ENCODE measurements around the gene FAM13A.
"Not testable (repeated sequence)": the region's sequence is repeated elsewhere in the genome, so short reads cannot be mapped to it uniquely, and the experiment has no call there.

FAM13A gene

DNA sequence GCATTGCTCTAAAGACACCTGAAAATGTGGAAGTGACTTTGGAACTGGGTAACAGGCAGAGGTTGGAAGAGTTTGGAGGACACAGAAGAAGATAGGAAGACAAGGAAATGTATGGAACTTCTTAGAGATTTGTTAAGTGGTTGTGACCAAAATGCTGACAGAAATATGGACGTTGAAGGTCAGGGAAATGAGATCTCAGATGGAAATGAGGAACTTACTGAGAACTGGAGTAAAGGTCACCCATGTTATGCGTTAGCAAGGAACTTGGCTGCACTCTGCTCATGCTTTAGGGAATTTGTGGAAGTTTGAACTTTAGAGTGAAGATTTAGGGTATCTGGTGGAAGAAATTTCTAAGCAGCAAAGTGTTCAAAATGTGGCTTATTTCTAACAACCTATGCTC lies 99.4 kb downstream of the FAM13A start:
- DNase-seq (ENCODE audit: low read depth) = no peak

DNA sequence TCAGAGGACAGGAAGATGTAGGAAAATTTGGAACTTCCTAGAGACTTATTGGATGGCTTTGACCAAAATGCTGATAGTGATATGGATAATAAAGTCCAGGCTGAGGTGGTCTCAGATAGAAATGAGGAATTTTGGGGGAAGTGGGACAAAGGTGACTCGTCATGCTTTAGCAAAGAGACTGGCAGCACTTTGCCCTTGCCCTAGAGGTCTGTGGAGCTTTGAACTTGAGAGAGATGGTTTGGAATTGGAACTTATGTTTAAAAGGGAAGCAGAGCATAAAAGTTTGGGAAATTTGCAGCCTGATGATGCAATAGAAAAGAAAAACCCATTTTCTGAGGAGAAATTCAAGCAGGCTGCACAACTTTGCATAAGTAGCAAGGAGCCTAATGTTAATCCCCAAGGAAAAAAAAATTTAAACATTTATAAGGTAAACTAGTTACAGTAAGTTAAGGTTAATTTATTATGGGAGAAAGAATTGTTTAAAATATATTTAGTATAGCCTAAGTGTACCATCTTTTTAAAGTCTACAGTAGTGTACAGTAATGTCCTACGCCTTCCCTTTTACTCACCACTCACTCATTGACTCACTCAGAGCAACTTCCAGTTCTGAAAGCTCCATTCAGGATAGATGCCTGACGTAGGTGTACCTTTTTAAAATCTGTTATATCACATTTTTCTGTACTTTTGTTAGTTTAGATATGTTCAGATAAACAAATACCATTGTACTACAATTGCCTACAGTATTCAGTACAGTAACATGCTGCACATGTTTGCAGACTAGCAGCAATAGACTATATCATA lies 101.2 kb downstream of the FAM13A start:
- no peak for DNase-seq (ENCODE audit: low read depth)

GRCh38 chr4:88953400-88953799 lies 103.6 kb downstream of the FAM13A start:
- DNase-seq (ENCODE audit: low read depth) = no peak

- DNase-seq (ENCODE audit: low read depth) = no peak
Observed at GRCh38 chr4:88952081-88952480, 104.9 kb downstream of the FAM13A start.

DNA sequence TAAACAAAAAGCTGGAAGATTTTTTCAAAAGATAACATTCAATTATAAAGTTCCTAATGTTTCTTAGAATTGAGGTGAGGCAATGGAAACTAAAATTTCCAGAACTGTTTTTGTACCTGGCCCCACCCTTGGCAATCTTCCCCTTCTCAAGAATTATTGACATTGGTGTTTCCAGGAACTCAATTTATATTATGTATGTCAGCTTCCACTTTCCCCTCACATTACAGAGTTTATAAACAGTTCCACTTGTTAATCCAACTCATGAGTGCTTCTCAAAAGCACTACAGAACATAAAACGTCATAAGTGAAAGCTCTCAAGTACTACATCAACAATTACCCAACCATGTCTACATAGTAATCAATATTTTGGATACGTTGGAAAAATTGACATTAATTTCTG lies 107.4 kb downstream of the FAM13A start:
- DNase-seq (ENCODE audit: low read depth) = no peak

DNA sequence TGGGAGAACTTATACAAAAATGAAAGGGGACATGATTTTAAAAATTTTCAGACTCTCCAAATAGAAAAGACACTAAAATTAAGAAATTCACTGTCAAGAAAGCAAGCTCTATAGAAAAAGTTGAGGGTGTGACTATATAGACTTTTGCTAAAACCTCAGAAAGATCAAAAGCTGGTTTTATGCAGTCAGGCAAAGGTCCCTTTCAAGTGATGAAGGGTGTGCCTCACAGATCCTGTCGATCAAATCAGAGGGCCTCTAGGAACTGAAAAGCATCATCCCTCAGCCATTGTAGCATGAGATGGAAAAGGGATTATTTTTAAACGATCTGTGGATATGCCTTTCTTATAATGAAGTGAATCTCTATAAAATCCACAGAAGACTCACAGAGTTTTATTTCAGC lies 116.5 kb downstream of the FAM13A start:
- DNase-seq (ENCODE audit: low read depth) = no peak

GRCh38 chr4:88939697-88940096 lies 117.3 kb downstream of the FAM13A start:
- DNase-seq (ENCODE audit: low read depth) = no peak

- no peak for DNase-seq (ENCODE audit: low read depth)
Observed at GRCh38 chr4:88938138-88938537, 118.8 kb downstream of the FAM13A start.

- no peak for DNase-seq (ENCODE audit: low read depth)
Observed at GRCh38 chr4:88937081-88937480, 119.9 kb downstream of the FAM13A start.

DNA sequence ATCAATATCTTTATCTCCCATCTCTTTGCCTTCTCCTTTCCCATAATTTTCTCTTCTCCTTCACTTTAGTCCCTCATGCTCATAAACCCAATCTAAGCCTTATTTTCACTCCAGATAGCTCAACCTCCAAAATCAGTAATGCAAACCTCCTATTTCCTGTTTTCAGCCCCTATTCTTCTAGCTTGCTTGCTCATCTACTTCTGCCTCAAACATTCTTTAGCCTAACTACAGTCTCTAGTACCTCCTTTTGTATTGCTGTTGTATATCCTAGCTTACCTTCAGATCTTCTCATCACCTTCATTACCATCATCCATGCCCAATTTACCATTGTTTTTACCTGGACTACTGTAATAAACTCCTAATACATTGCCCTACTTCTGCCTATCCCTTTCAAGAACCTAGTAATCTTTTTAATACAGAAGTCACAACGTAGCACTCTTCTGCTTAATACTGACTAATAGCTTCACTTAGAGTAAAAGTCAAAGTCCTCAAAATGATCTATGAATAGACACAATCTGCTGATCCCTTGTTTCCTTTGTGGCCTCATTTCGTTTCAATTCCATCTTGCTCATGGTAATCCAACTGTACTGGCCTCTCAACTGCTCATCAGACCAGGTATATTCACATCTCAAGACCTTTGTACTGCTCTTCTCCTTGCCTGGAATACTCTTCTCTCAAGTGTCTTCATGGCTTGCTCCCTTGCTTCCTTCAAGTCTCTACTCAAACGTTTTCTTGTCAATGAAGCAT lies 123.4 kb downstream of the FAM13A start:
- no peak for DNase-seq (ENCODE audit: low read depth)

DNA sequence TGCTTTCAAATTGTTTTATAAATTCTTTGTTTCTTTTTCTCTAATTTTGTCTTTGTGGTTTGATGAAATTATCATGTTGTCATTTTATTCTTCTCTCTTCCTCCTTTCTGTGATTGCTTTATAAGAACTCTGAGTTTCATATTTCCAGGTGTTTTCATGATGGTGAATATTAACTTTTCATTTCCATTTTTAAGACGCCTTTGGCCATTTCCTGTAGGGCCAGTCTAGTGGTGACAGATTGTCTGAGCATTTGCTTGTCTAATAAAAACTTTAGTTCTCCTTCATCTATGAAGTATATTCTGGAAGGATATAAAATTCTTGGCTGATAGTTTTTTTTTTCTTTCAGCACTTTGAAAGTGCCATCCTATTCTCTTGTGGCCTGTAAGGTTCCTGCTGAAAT lies 128.1 kb downstream of the FAM13A start:
- no peak for DNase-seq (ENCODE audit: low read depth)

DNA sequence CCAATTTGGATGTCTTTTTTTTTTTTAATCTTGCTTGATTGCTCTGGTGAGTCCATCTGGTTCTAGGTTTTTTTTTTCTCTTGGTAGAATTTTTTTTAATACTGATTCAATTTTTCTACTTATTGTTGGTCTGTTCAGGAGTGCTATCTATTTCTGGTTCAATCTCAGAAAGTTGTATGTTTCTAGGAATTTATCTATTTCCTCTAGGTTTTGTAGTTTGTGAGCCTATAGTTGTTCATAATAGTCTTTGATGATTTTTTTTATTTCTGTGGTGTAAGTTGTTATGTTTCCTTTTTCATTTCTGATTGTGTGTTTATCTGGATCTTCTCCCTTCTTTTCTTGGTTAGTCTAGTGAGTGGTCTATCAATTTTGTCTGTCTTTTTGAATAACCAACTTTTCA lies 129.6 kb downstream of the FAM13A start:
- DNase-seq (ENCODE audit: low read depth) = no peak

GRCh38 chr4:88919056-88919455 lies 137.9 kb downstream of the FAM13A start:
- no peak for DNase-seq (ENCODE audit: low read depth)

DNA sequence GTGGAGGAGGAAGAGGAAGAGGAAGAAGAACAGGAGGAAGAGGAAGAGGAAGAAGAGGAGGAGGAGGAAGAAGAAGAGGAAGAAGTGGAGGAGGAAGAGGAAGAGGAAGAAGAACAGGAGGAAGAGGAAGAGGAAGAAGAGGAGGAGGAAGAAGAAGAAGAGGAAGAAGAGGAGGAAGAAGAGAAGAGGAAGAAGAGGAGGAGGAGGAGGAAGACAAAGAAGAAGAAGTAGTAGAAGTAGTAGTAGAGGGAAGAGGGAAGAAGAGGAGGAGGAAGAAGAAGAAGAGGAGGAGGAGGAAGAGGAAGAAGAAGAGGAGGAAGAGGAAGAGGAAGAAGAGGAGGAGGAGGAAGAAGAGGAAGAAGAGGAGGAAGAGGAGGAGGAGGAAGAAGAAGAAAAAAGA lies 143.8 kb downstream of the FAM13A start:
- not testable (repeated sequence) for DNase-seq (ENCODE audit: low read depth)

- DNase-seq (ENCODE audit: low read depth) = no peak
Observed at GRCh38 chr4:88911246-88912212, 145.5 kb downstream of the FAM13A start.

DNA sequence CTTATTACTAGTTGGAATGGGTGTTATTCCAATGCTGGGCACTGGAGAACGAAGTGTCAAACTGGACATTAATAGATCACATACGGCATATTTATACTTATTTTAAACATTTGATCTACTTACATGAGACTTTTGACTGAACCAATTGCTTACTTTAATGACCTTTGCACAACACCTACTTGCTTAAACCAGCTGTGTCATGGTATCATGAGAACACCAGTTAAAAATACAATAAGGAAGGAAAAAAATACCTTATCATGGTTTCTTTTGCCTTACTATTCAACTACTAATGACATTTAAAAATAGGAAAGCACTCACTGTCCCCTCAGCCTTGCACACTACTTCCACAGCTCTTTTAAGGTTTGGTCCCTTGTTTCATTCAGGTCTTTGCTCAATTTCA lies 146.9 kb downstream of the FAM13A start:
- DNase-seq (ENCODE audit: low read depth) = no peak

DNA sequence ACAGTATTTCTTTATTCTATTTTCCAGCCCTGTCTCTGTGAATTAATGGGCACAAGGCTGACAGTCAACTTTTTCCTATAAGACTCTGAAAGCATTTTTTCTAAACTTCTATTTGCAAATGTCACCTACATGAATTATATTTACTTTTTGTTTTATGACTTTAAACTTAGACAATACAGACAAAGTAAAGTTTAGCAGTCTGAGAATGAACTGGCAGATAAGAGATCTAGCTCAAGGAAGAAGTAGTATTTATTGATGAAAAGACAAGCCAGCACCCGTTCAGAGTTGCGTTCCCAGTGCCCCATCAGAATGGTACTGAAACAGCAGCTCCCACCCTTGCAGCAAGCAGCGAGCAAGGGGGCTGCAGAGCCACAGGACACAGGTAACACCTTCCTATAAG lies 148.5 kb downstream of the FAM13A start:
- no peak for DNase-seq (ENCODE audit: low read depth)

GRCh38 chr4:88908003-88908402 lies 149.0 kb downstream of the FAM13A start:
- no peak for DNase-seq (ENCODE audit: low read depth)

DNA sequence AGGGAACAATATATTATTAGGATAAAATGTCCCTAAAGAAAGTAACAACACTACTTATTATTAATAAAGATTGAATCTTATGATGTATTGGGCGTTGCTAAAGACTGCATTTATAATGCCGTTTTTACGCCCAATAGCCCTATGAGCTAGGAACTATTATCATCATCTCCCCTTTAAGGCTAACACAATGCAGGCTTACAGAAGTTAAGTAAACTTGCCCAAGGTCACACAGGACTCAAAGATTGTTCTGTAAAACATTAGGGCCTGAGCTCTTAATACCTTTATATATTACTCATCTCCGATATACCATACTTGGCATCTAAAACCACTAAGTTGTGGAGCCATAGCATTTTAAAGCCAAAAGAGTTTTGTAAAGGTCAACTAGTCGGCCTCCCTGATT lies 149.5 kb downstream of the FAM13A start:
- DNase-seq (ENCODE audit: low read depth) = no peak

GRCh38 chr4:88904240-88904639 lies 152.7 kb downstream of the FAM13A start:
- not testable (repeated sequence) for DNase-seq (ENCODE audit: low read depth)

- no peak for DNase-seq (ENCODE audit: low read depth)
Observed at GRCh38 chr4:88900432-88900831, 156.6 kb downstream of the FAM13A start.

GRCh38 chr4:88897752-88898151 lies 159.2 kb downstream of the FAM13A start:
- no peak for DNase-seq (ENCODE audit: low read depth)
